Measurements from ENCODE around the gene PDE4D. TPM values are rescaled to one million over a fixed set of nuclear protein-coding genes. Genes with fewer than 3 reads are reported as not detected.

Gene PDE4D
- total RNA-seq, 1 donor from 2014 or later = 35.1 TPM

GRCh38 chr5:59257488-59258400 is 635.8 kb downstream of the PDE4D start:
- intact Hi-C loops (cut with micrococcal nuclease) = no loop called here
- ATAC-seq (no peak), DNase-seq (no peak)

- DNase-seq = no peak
Measured at GRCh38 chr5:59256331-59256730, 637.2 kb downstream of the PDE4D start.

GRCh38 chr5:59254055-59254687 is 639.4 kb downstream of the PDE4D start:
- intact Hi-C loops (cut with micrococcal nuclease) = no loop called here
- ATAC-seq = no peak
- DNase-seq = no peak

More at GRCh38 chr5:59256331-59256730, 637.2 kb downstream of the PDE4D start:
- ATAC-seq = no peak
- intact Hi-C loops (cut with micrococcal nuclease) = no loop called here

- DNase-seq (no peak), ATAC-seq (no peak)
- intact Hi-C loops (cut with micrococcal nuclease) = no loop called here
Measured at GRCh38 chr5:59253625-59254024, 639.9 kb downstream of the PDE4D start.

GRCh38 chr5:59251627-59252026 is 641.9 kb downstream of the PDE4D start:
- intact Hi-C loops (cut with micrococcal nuclease) = no loop called here
- DNase-seq (no peak), ATAC-seq (no peak)

- no peak for ATAC-seq
- no peak for DNase-seq
- intact Hi-C loops (cut with micrococcal nuclease) = no loop called here
Measured at GRCh38 chr5:59249726-59250125, 643.8 kb downstream of the PDE4D start.

GRCh38 chr5:59249160-59249559 is 644.4 kb downstream of the PDE4D start:
- no peak for DNase-seq
- intact Hi-C loops (cut with micrococcal nuclease) = no loop called here
- ATAC-seq = no peak

- DNase-seq (no peak), ATAC-seq (no peak)
- intact Hi-C loops (cut with micrococcal nuclease) = no loop called here
Measured at GRCh38 chr5:59246882-59247281, 646.6 kb downstream of the PDE4D start.

- intact Hi-C loops (cut with micrococcal nuclease) = no loop called here
- DNase-seq (no peak), ATAC-seq (no peak)
Measured at GRCh38 chr5:59246145-59246869, 647.2 kb downstream of the PDE4D start.

- intact Hi-C loops (cut with micrococcal nuclease) = no loop called here
- ATAC-seq = no peak
- no peak for DNase-seq
Measured at GRCh38 chr5:59245198-59245597, 648.3 kb downstream of the PDE4D start.

GRCh38 chr5:59241552-59241951 is 652.0 kb downstream of the PDE4D start:
- intact Hi-C loops (cut with micrococcal nuclease) = no loop called here
- no peak for ATAC-seq
- no peak for DNase-seq

GRCh38 chr5:59241119-59241518 is 652.4 kb downstream of the PDE4D start:
- intact Hi-C loops (cut with micrococcal nuclease) = no loop called here
- no peak for DNase-seq
- no peak for ATAC-seq

GRCh38 chr5:59238126-59238902 is 655.2 kb downstream of the PDE4D start:
- intact Hi-C loops (cut with micrococcal nuclease) = no loop called here
- ATAC-seq = no peak
- DNase-seq = no peak

GRCh38 chr5:59236986-59237385 is 656.5 kb downstream of the PDE4D start:
- intact Hi-C loops (cut with micrococcal nuclease) = no loop called here
- ATAC-seq (no peak), DNase-seq (no peak)

- peak; percentile 83 for ATAC-seq
- intact Hi-C loops (cut with micrococcal nuclease) = no loop called here
- peak; percentile 32 for DNase-seq
Measured at GRCh38 chr5:59236448-59236847, 657.1 kb downstream of the PDE4D start.

- DNase-seq (no peak), ATAC-seq (no peak)
- intact Hi-C loops (cut with micrococcal nuclease) = no loop called here
Measured at GRCh38 chr5:59234236-59234635, 659.3 kb downstream of the PDE4D start.

GRCh38 chr5:59231221-59231931 is 662.1 kb downstream of the PDE4D start:
- intact Hi-C loops (cut with micrococcal nuclease) = no loop called here
- DNase-seq (no peak), ATAC-seq (no peak)

GRCh38 chr5:59222687-59223511 is 670.6 kb downstream of the PDE4D start:
- ATAC-seq = peak; percentile 77
- DNase-seq = no peak

More at GRCh38 chr5:59222687-59223511, 670.6 kb downstream of the PDE4D start:
- intact Hi-C loops (cut with micrococcal nuclease) = no loop called here

All from left ventricle myocardium superior (tissue), 1 donor.